Fibroblast of lung (primary cell): Measurements from ENCODE around the gene NMNAT3. TPM values are rescaled to one million over a fixed set of nuclear protein-coding genes. Genes with fewer than 3 reads are reported as not detected.

Source experiments
- DNase-seq, 2 donors: peaks; one replicate each; pipeline versions ENCODE4 v3.0.0 to v3.0.0-alpha.2; 2010; ENCODE audit warnings: low read depth in 2 of 2
- H2AFZ ChIP-seq: 2 replicates; pipeline ENCODE4 v1.5.1; 2012; ENCODE audit warnings: low read length, control low read depth, inconsistent platforms
- H3K27ac ChIP-seq: 2 replicates; pipeline ENCODE4 v1.5.1; 2011; ENCODE audit warnings: low read length, control low read depth; ENCODE audit not compliant: insufficient read depth
- H3K27me3 ChIP-seq: 2 replicates; pipeline ENCODE4 v1.5.1; 2011; ENCODE audit warnings: mild to moderate bottlenecking, low read length; ENCODE audit not compliant: control insufficient read depth, insufficient read depth
- H3K36me3 ChIP-seq: 2 replicates; pipeline ENCODE4 v1.5.1; 2011; ENCODE audit warnings: low read length; ENCODE audit not compliant: control insufficient read depth, insufficient read depth
- H3K4me1 ChIP-seq: 2 replicates; pipeline ENCODE4 v1.5.1; 2011; ENCODE audit warnings: low read length; ENCODE audit not compliant: control insufficient read depth, insufficient read depth; ENCODE audit errors: extremely low read depth
- H3K4me2 ChIP-seq: 2 replicates; pipeline ENCODE4 v1.5.1; 2011; ENCODE audit warnings: low read length, control low read depth; ENCODE audit not compliant: insufficient read depth; ENCODE audit errors: extremely low read depth
- H3K4me3 ChIP-seq, 4 experiments: fragments of 200-600 bp in 1 of 4; sonication (generic) in 1 of 4; replicated peaks in 1 of 4; 2 replicates each; pipeline ENCODE4 v1.5.1; 2011 to 2016; ENCODE audit warnings: low read length in 4 of 4, low read depth in 3 of 4, mild to moderate bottlenecking in 3 of 4, control low read depth in 2 of 4, inconsistent platforms in 1 of 4, mixed read lengths in 1 of 4; ENCODE audit not compliant: insufficient read depth in 1 of 4; ENCODE audit errors: control extremely low read depth in 1 of 4
- H3K79me2 ChIP-seq: 2 replicates; pipeline ENCODE4 v1.5.1; 2012; ENCODE audit warnings: mild to moderate bottlenecking, low read length, inconsistent platforms; ENCODE audit not compliant: control insufficient read depth, insufficient read depth
- H3K9ac ChIP-seq: 2 replicates; pipeline ENCODE4 v1.5.1; 2011; ENCODE audit warnings: mild to moderate bottlenecking, low read length, control low read depth; ENCODE audit not compliant: insufficient read depth
- H3K9me3 ChIP-seq: 2 replicates; pipeline ENCODE4 v1.5.1; 2012; ENCODE audit warnings: low read depth, low read length; ENCODE audit not compliant: control insufficient read depth, insufficient read depth
- H4K20me1 ChIP-seq: 2 replicates; pipeline ENCODE4 v1.5.1; 2011; ENCODE audit warnings: low read length; ENCODE audit not compliant: control insufficient read depth, insufficient read depth; ENCODE audit errors: extremely low read depth
- EZH2 ChIP-seq: IDR thresholded peaks from 2 replicates; pipeline ENCODE4 v1.5.1; 2012; ENCODE audit warnings: low read length, control low read depth, mild to moderate bottlenecking; ENCODE audit errors: missing control alignments
- polyA plus RNA-seq, 2 donors: library from polyadenylated mRNA; depleted of rRNA in 1 of 2; stranded (reverse) in 1 of 2; unstranded in 1 of 2; fragments of >200 nt; gene quantifications; 2 replicates each; pipeline ENCODE4 v1.2.1, GENCODE V29; 2011 to 2012; ENCODE audit warnings: missing spikeins in 1 of 2
- total RNA-seq: library from RNA; depleted of rRNA; stranded (reverse); fragments of >200 nt; gene quantifications from 2 replicates; pipeline ENCODE4 v1.2.1, GENCODE V29; 2014
- TF ChIP-seq, protein P1 (sequence below), 2 donors: IDR thresholded peaks in 1 of 2; conservative IDR thresholded peaks in 1 of 2; 1 replicate in 1 of 2; 2 replicates in 1 of 2; pipeline ENCODE4 v1.5.1; 2011 to 2012; ENCODE audit warnings: low read length in 2 of 2, control low read depth in 1 of 2, inconsistent platforms in 1 of 2, low read depth in 1 of 2, mild to moderate bottlenecking in 1 of 2

Gene NMNAT3
- total and polyA plus RNA-seq, 2 donors (not counting 1 experiment from before 2014, with no cell fraction given): 0.68 to 2.5 TPM

DNA sequence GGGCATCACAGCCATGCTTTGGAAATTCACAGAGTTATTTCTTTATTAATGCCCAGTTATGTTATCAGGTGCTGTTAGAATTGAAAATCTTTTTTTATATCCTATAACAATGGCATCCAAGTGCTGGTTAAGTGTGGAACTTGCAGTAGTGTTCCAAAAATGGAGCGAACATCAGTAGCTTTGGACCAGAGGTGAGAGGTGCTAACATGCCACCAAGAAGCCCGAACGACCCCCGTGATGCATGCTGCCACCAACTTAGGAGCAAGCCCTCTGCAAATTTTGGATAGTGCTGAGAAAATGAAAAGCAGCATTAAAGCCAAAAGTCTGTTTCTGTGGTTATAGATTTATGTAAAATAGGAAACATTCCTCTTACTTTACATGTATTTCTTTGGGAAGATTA lies 163.0 kb downstream of the NMNAT3 start:
- no peaks in the 10 kb centered on the region for H3K9me3 ChIP-seq
- H3K79me2 ChIP-seq: no peaks in the 10 kb centered on the region
- H3K27me3 ChIP-seq: no peaks in the 10 kb centered on the region
- no peak overlapping the region for H3K9ac ChIP-seq
- H3K4me2 ChIP-seq: no peak overlapping the region
- no peak overlapping the region for H3K27ac ChIP-seq
- H2AFZ ChIP-seq: no peak overlapping the region
- H3K4me1 ChIP-seq: no peaks in the 10 kb centered on the region
- TF ChIP-seq EZH2: no peak
- TF ChIP-seq, protein P1, sequence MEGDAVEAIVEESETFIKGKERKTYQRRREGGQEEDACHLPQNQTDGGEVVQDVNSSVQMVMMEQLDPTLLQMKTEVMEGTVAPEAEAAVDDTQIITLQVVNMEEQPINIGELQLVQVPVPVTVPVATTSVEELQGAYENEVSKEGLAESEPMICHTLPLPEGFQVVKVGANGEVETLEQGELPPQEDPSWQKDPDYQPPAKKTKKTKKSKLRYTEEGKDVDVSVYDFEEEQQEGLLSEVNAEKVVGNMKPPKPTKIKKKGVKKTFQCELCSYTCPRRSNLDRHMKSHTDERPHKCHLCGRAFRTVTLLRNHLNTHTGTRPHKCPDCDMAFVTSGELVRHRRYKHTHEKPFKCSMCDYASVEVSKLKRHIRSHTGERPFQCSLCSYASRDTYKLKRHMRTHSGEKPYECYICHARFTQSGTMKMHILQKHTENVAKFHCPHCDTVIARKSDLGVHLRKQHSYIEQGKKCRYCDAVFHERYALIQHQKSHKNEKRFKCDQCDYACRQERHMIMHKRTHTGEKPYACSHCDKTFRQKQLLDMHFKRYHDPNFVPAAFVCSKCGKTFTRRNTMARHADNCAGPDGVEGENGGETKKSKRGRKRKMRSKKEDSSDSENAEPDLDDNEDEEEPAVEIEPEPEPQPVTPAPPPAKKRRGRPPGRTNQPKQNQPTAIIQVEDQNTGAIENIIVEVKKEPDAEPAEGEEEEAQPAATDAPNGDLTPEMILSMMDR (conservative IDR thresholded peaks at IDR 0.05 in 1 of 2, IDR thresholded peaks at IDR 0.05 in 1 of 2; ENCODE audit: low read depth in 1 of 2, low read length in 2 of 2): no peak
- DNase-seq: no peak
- H4K20me1 ChIP-seq: no peaks in the 10 kb centered on the region
- no peak overlapping the region for H3K4me3 ChIP-seq
- no peaks in the 10 kb centered on the region for H3K36me3 ChIP-seq

Other genes with a start within 250 kb of the NMNAT3 start
- not detected in 2 replicates for gene RBP2, start 201.5 kb downstream of the NMNAT3 start, total RNA-seq
- not detected in 2 replicates for gene RBP2, start 201.5 kb downstream of the NMNAT3 start, polyA plus RNA-seq
- 5.0 and 26.2 TPM in 2 replicates for gene RBP1, start 138.2 kb downstream of the NMNAT3 start, total RNA-seq
- gene RBP1, start 138.2 kb downstream of the NMNAT3 start, polyA plus RNA-seq: 2.5 and 10.7 TPM in 2 replicates